HG03378 (cell line): Measurements from ENCODE around the gene ZWILCH.
A peak's percentile ranks its signal among the peaks of the same experiment; 100 is the strongest.
"Not testable (repeated sequence)": the region's sequence is repeated elsewhere in the genome, so short reads cannot be mapped to it uniquely, and the experiment has no call there.

Experiments used
- ATAC-seq: cut with Tn5 transposase; IDR thresholded peaks from one replicate; pipeline ENCODE4 v1.9.1; 2021; ENCODE audit warnings: mild to moderate bottlenecking, moderate library complexity; ENCODE audit not compliant: unreplicated experiment

ZWILCH gene

GRCh38 chr15:66486887-66487286 lies 18.2 kb upstream of the ZWILCH start:
- ATAC-seq, result no peak

- no peak for ATAC-seq
Observed at GRCh38 chr15:66488525-66488924, 16.6 kb upstream of the ZWILCH start.

- ATAC-seq, result no peak
Observed at GRCh38 chr15:66489179-66489791, 15.8 kb upstream of the ZWILCH start.

GRCh38 chr15:66491846-66492245 lies 13.3 kb upstream of the ZWILCH start:
- ATAC-seq, result no peak

- no peak for ATAC-seq
Observed at GRCh38 chr15:66494262-66494661, 10.9 kb upstream of the ZWILCH start.

GRCh38 chr15:66496951-66497501 lies 8.1 kb upstream of the ZWILCH start:
- ATAC-seq, result peak; percentile 3

- ATAC-seq, result peak; percentile 73
Observed at GRCh38 chr15:66497502-66498455, 7.3 kb upstream of the ZWILCH start, which contains the start of gene SNAPC5. SNAPC5 (minus strand) TSS chr15:66497762; CDS start chr15:66497731, 31 bp downstream.

- no peak for ATAC-seq
Observed at GRCh38 chr15:66498501-66499386, 6.4 kb upstream of the ZWILCH start.

- not testable (repeated sequence) for ATAC-seq
Observed at GRCh38 chr15:66500346-66500745, 4.8 kb upstream of the ZWILCH start.

- ATAC-seq, result no peak
Observed at GRCh38 chr15:66502491-66502890, 2.6 kb upstream of the ZWILCH start.

GRCh38 chr15:66503041-66503648 lies 2.0 kb upstream of the ZWILCH start:
- not testable (repeated sequence) for ATAC-seq

GRCh38 chr15:66503780-66504562 lies 1.2 kb upstream of the ZWILCH start:
- no peak for ATAC-seq

- ATAC-seq, result no peak
Observed at GRCh38 chr15:66505430-66505811, 295 bp downstream of the ZWILCH start.

- ATAC-seq, result no peak
Observed at GRCh38 chr15:66505818-66506217, 692 bp downstream of the ZWILCH start.

GRCh38 chr15:66508293-66508883 lies 3.3 kb downstream of the ZWILCH start:
- no peak for ATAC-seq

GRCh38 chr15:66514586-66514985 lies 9.5 kb downstream of the ZWILCH start:
- ATAC-seq, result no peak

- no peak for ATAC-seq
Observed at GRCh38 chr15:66515901-66516322, 10.8 kb downstream of the ZWILCH start.

GRCh38 chr15:66523926-66524325 lies 18.8 kb downstream of the ZWILCH start:
- no peak for ATAC-seq

GRCh38 chr15:66524838-66525237 lies 19.7 kb downstream of the ZWILCH start:
- ATAC-seq, result no peak
